Activated CD4-positive, CD25-positive, alpha-beta regulatory T cell treated with anti-CD3 and anti-CD28 coated beads, Interleukin-2, amount 50 U/mL, for 72 hours (primary cell): ENCODE data around the gene BET1.

Experiments used
- DNase-seq: peaks from one replicate; pipeline ENCODE4 v3.0.0; 2021

The BET1 gene

DNA sequence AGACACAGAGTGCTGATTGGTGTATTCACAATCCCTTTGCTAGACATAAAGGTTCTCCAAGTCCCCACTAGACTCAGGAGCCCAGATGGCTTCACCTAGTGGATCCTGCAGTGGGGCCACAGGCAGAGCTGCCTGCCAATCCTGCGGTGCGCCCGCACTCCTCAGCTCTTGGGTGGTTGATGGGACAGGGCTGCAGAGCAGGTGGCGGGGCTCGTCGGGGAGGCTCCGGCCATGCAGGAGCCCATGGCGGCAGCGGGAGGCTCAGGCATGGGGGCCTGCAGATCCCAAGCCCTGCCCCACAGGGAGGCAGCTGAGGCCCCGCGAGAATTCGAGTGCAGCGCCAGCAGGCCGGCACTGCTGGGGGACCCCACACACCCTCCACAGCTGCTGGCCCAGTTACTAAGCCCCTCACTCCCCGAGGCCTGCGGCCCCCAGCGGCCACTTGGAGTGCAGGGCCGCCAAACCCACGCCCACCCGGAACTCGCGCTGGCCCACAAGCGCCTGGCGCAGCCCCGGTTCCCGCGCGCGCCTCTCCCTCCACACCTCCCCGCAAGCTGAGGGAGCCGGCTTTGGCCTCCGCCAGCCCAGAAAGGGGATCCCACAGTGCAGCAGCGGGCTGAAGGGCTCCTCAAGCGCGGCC, 7.7 kb upstream of the BET1 start:
- DNase-seq = no peak

DNA sequence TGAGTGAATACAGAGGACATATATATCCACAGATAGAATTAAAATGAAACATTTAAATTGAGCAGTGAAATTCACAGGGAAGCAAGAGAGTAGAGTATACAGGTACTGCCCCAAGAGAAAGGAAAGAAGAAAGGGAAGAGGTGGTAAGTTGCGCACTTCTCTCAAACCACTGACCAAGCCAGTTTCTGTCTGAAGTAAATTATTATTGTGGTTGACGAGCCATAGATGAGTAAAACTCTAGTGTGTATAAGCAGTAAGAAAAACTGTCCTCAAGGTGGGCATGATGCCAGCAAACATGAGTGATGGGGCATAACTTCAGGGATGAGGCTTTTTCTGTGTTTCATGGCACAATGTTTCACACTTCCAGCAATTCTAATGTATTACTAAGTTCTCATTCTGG, 4.4 kb upstream of the BET1 start:
- no peak for DNase-seq

DNA sequence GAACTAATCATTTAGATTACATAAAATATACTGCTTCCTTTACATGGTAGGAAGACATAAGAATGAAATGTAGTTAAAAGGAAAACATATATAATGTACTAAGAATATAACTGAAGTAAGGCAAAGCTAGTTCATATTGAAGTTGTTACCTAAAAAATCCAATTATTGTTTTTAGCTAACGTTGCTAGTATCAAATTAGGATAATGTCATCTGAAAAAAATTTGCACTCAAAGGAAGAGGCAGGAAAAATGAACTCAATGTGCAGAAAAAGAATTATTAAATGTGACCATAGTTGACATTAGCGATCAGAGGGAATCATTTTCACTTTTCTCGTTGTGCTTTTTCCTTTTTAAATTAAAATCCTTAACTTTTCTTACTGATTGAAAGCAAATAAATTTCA, 1.6 kb upstream of the BET1 start:
- no peak for DNase-seq

DNA sequence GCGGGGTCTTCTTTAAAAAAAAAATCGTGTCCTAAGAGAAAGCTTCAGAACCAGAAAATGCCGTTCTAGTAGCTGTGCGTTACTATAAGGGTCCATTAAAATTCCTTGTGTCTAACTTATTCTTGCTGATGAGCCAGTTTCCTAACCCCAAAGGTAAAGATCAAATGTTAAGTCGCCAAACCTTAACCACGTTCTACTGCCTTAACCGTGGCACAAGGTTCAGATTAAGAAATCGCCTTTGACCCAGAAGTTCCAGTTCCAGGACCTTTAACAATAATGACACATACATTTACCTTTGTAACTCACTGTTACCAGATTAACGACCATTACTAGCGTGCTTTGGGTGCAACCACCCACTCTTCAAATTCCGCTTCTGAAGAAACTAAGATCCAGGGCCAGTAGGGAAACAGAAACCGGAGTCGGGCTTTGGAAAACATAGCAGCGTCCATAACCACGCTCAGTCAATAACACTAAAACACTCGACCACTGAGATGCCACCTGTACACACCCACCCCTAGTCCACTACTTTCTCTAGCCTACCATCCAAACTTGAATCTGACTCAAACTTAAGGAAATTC, 620 bp downstream of the BET1 start:
- DNase-seq = no peak

DNA sequence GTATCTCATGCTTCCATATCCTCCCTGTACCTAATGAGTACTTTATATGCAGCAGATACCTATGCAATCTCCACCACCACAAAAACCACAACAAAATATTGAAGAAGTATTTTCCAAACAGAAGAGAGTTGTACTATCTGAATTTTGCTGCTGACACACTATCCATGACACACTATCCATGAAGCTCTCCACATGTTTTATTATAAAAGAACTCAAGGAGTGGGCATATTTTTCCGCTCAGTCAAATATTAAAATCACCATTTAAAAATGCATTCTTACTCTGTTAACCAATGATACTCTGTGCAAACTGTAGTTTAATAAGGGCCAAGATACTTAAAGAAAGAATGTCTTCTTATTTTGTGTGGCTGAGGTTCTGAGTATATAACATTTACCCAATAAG, 2.8 kb downstream of the BET1 start:
- no peak for DNase-seq

DNA sequence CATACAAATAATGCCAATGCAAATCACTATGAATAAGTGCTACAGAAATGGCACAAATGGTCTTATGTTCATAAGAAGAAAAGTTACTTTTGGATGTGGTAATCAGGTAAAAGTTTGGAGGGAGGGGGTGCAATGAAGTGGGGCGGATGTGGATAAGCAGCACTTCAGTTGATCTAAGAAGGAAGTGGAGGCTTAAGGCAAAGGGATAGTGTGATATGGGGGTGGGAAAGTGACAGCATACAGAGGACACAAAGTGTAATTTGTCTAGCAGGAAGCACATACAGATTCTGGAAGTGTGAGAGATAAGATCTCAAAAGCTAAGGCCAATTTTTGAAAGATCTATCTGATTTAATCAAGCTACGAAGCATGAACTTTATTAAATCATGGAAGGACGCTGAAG, 6.3 kb downstream of the BET1 start:
- DNase-seq = no peak

DNA sequence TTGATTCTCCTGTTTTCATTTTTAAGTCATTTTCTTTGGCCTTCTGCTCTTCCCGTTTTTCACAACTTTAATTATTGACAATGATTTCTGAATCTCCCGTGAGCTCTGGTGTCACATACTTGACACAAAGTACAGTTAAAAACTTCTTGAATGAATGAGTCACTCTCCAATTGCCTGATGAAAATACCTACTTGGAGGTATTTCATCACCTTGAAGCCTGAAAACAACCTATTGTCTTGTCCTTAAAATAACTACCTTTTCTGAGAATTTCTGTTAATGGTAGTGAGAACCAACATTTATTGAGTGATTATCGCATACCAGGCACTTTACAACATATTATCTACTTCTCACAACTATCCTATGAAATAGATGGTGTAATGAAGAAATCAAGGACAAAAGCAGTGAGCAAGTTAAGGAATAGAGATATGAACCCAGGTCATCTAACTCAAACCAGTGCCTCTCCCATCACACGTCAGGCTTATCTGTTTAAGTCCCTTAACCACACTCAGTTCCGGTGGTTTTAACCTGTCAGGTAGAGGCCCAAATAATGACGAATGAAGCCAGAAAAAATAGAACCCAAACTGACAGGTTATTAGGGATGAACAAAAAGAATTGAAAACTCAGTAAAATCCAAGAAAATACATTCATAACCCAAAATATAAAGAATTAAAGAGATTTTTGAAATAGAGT, 11.6 kb downstream of the BET1 start:
- no peak for DNase-seq

DNA sequence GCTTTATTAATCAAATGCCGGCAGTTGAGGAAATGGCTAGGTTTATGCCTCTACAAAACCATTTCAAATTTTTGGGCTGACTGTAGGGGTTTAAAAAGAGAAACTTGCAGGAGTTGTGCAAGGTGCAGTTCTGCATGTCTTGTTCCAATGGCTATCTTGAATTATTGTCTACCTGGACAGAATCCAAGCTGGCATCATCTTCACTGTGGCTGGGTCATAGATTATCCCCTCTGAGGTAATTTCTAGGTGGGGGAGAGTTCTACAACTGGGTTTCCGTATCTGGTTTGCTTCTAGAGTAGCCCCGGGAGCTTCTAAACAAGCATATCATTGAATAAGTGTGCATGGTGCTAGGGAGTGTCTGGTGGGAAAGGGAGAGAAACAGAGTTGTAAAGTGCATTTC, 16.9 kb downstream of the BET1 start:
- DNase-seq = no peak

DNA sequence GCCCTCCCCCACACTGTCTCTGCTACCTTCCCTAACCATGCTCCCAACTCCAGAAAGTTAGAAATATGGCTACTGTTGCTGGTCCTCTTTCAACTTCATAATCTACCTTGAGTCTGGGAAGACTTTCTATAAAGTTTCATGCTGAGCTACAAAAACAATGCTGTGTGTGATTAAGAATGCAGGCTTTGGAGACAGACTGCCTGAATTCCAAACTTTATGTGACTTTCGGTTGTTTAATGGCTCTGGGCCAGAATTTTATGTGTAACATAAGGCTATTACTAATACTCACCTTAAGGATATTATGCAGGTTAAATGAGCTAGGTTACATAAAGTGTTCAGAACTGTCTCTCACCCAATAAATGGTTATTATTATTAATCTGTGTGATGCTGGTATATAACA, 19.1 kb downstream of the BET1 start:
- no peak for DNase-seq

DNA sequence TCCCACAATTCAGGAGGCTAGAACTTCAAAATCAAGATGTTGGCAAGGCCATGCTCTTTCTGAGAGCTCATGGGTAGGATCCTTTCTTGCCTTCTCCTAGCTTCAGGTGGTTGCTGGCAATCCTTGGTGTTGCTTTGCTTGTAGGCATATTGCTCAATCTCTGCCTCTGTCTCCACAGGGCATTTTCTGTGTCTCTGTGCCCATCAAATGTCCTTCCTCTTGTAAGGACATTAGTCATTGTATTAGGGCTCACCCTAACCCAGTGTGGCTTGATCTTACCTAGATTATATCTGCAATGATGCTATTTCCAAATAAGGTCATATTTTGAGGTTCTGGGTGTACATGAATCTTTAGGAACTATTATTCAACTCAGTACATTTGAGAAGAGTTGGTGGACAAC, 20.1 kb downstream of the BET1 start:
- no peak for DNase-seq

DNA sequence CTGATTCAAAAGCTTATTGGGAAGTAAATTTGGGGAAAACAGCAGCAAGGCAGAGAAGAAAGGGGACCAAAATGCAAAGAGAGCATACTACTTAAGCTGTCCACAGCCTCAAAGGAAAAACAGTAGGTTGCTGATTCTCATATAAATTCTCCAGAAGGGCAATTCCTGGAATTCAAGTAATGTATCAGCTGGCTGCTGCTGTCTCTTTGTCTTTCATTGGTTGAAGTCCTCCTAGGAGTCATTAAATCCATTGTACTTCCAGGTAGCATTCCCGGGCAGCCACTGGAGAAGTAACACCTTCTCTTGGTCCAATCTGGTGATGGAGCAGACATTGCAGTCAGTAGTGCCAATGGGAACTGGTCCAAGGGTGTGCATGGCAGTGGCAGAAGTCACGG, 22.7 kb downstream of the BET1 start:
- DNase-seq = no peak

DNA sequence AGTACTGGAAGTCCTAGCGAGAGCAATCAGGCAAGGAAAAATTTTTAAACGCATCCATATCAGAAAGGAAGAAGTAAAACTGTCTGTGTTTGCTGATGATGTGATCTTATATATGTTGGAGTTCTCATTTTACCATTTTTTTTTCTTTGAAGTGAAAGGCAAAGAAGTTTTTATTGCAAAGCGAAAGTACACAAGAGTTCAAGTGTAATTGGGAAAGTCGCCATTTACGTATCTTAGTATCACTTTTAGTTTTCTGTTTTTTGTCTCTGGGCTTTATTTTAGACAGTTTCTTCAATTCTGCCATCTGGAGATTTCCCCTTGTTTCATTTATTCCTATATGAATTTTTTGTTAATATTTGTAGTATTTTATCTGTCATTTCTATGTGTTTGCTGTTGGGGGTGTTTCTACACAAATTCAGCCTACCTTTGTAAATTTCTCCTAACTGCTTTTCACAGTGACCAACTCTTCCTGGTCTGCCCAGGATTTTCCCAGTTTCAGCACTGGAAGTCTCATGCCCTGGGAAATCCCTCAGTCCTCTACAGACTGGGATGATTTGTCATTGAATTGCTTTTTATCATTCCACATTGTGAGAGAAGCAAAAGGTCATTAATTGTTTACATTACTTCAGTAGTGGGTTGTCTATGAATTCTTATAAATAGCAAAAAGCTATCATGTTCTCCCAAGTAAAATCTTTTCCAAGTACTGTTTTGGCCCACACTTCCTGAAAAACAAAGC, 23.2 kb downstream of the BET1 start:
- no peak for DNase-seq

DNA sequence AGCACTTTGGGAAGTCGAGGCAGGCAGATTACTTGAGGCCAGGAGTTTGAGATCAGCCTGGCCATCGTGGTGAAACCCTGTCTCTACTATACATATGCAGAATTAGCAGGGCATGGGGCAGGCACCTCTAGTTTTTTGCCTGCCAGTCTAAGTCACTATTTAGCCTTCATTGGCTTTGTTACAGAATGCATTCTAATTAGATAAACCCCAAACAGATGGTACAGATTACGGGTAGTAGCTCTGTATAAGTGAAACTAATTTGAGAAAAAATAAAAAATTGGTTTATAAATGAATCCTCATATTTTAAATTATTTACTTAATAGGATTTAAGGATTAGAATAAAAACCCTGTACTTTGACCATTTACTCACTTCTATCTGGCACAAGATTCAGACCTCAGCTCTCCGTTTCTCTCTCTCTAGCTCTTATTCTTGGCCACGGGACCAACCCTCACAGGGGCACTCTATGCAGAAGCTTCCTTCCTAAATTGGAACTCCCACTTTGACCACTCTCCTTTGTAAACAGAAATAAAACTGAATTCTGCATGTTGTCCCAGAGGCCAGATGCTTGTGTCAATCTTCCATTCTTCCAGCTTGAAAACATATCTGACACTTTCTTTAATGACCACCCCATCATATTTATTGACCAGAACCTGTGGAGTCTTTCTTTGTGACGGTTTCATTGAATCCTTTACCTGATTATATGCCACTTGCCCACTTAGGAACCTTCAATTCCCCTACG, 26.8 kb downstream of the BET1 start:
- DNase-seq = no peak

DNA sequence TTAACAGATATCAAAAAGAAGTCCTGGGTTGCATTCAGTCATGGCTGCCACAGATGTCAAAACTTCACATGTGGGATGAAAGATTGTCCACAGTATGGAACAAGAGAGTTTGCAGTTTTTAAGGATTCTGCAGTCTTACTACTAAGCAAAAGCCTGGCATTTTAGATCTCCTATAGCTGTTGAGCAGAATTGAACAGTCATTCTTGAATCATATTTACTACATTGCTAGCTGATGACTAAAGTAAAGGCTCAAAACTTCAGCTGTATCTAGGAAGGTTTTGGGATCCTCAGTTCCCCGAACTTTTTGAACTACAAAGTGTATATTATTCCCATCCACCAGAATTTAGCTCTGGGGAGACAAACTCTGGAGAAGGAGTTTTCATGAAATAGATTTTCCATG, 31.0 kb downstream of the BET1 start:
- DNase-seq = no peak

DNA sequence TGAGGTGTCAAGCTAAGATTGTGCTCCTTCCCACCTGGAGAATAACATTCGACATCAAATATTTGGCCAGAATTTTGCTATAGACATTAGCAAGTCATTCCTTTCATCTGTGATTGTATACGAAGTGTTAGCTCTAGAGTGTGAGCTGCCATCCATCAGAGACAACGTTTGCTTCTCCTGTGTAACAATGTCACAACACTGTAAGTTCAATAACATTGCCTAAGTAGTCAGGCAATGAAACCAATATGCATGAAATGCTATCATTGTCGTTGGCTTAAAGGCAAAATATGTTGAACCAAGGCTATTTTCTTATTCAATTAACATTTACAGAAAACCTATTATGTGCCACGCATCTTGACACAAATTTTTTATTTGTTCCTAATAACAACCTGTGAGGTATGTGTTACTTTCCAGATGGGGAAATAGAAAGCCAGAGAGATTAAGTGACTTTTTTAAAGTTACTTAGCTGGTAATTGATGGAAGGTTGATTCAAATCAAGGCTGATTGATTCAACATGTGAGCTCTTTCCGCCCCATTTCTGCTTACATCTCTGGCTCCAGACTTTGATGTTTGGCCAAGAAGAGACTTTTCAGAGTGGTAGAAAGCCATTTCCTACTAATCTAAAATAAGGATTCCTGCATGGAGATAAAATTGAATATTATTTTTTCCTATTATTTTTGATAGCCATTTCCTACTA, 32.0 kb downstream of the BET1 start:
- DNase-seq = no peak

DNA sequence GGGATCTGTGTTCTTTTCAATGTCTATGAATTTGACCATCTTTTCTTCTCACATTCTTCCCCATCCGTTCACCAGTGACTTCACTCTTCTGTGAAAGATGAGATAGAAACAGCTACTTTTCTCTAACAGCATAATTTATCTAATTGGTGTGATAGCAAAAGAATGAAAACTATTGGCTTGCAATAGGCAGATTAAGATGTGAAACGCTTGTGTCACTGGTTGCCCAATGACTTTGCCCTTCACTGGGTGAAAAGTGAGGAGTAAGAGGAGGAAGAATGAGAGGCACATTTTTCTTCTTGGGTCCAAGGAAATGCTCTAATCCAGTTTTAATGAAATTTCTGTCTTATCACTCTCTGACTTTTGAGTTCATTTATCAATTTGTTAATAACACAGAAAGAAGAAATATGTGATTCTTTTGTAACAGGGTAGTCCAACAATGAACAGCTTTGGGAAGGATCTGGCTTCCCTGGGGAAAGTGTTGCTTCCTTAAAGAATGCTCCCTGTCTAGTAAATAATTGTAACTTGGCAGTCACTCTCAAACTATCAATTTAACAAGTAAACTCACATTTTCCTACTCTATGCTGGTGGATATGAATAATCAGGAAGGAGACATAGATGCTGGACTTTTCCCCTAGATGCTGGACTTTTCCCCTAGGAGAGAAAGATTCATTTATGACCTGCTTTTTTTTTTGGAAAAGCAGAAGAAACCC, 35.1 kb downstream of the BET1 start:
- DNase-seq = no peak

DNA sequence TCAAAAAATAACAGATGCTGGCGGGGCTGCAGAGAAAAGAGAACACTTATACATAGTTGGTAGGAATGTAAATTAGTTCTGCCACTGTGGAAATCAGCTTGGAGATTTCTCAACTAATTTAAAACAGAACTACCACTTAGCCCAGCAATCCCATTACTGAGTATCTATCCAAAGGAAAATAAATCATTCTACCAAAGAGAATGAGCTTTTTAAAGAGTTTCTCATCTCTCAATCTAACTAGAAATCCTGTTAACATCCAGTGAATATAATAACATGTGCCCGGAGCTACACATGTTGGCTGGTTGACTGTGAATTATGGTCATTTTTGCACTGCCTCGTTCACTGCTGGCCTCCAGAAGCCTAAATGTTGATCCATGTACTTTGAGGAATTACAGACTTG, 39.3 kb downstream of the BET1 start:
- DNase-seq = no peak

DNA sequence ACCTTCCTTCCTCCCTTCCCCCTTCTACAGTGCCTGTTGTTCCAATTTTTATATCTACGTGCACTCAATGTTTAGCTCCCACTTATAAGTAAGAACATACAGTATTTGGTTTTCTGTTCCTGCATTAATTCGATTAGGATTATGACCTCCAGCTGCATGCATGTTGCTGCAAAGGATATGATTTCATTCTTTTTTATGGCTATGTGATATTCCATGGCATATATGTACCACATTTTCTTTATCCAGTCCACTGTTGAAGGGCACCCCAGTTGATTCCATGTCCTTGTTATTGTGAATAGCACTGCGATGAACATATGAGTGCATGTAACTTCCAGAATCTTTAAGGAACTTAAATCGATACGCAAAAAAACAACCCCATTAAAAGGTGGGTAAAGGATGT, 39.9 kb downstream of the BET1 start:
- no peak for DNase-seq

DNA sequence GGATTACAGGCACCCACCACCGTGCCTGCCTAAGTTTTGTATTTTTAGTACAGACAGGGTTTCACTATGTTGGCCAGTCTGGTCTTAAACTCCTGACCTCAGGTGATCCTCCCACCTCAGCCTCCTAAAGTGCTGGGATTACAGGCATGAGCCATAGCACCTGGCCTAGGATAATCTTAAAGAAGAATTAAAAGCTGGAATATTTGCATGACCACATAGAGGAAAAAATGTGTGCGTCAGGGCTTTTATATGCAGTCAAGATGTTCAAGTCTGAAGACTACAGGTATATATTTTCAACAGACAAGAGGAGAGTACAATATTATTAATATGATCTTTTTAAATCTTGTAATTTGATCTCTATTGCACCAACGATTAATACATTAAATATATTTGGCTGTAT, 43.2 kb downstream of the BET1 start:
- no peak for DNase-seq

DNA sequence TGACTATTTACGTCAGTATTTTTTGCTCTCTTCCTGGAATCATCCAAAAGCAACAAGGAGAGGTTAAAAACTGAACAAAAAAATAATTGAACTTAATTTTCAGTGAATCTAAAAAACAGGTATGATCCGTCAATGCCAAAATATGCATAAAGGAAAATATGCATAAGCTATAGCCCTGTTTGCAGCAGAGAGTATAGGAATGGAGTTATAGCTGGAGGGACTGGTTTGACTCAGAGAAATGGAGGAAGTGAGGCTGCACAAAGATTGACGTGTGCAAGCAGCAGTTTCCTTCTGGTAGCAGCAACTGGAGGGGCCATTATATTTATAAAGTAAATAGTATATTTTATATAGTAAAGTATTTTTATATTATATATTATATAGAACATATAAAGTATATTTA, 45.5 kb downstream of the BET1 start:
- DNase-seq = no peak

DNA sequence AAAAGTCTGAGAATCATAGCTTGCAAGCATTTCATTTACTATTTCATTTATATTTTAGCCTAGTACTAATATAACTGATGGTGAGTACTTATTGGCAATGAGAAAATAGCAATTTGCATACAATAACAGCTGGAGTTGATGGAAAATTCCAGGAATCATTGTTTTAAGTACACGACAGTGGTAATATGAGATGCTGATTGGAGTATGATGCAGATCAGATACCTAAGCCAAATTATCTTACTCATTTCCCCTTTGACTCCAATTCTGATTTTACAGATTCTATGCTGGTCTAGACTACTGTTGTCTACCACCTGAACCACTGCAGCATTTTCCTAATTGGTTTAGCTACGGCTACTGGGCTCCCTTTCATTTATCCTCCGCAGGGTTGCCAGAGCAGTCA, 45.9 kb downstream of the BET1 start:
- no peak for DNase-seq

DNA sequence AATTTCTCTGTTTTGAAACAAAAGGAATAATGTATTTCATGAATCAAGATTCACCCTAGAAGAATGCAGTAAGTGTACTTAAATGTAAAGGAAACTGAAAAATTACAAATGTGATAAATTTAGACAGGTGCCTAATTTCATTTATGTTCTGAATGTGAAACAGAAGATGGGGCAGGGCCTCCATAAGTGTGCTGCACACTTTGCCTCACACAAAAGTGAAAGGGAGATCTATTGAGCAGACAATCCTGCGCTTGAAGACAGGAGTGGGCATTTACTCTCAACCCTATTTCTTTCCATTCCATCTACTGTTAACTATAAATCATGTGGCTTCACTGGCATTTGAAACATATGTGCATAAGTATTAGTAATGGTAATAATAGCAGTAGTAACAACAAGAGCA, 46.4 kb downstream of the BET1 start:
- no peak for DNase-seq
